Mesodermal cell (in vitro differentiated cells): ENCODE measurements around the gene LRRC36.
A peak's percentile ranks its signal among the peaks of the same experiment; 100 is the strongest.

Source experiments
- H3K27ac ChIP-seq: 2 replicates; pipeline ENCODE4 v1.7.0; 2013; ENCODE audit warnings: mild to moderate bottlenecking, low read depth, low read length, moderate library complexity; ENCODE audit not compliant: severe bottlenecking
- H3K36me3 ChIP-seq: 2 replicates; pipeline ENCODE4 v1.7.1; 2013; ENCODE audit warnings: mild to moderate bottlenecking, low read length, moderate library complexity; ENCODE audit not compliant: control insufficient read depth, insufficient read depth
- H3K4me1 ChIP-seq: one replicate; pipeline ENCODE4 v1.7.1; 2013; ENCODE audit warnings: mild to moderate bottlenecking, low read length; ENCODE audit not compliant: insufficient read depth, control insufficient read depth, poor library complexity, severe bottlenecking
- H3K4me3 ChIP-seq: 2 replicates; pipeline ENCODE4 v1.7.0; 2013; ENCODE audit warnings: low read length, control low read depth, mild to moderate bottlenecking; ENCODE audit not compliant: insufficient read depth, poor library complexity, severe bottlenecking; ENCODE audit errors: extremely low read depth
- H3K9me3 ChIP-seq: 2 replicates; pipeline ENCODE4 v1.7.1; 2013; ENCODE audit warnings: mild to moderate bottlenecking, low read length, moderate library complexity; ENCODE audit not compliant: control insufficient read depth
- WGBS, 2 experiments: methylation state at CpG; one replicate each; pipeline ENCODE4 v1.1.5; 2013; ENCODE audit warnings: missing lambda C conversion rate in 2 of 2; ENCODE audit not compliant: insufficient coverage in 2 of 2; 5-methylcytosine and 5-hydroxymethylcytosine counted together

LRRC36 gene

GRCh38 chr16:67298277-67298676, 28.3 kb upstream of the LRRC36 start:
- no peaks in the 10 kb centered on the region for H3K4me1 ChIP-seq
- H3K4me3 ChIP-seq, result no peak overlapping the region
- no peaks in the 10 kb centered on the region for H3K9me3 ChIP-seq
- 92 to 98% methylated on average over 6 to 9 of the region's 9 CpGs for WGBS, 2 experiments
- H3K27ac ChIP-seq, result no peak overlapping the region
- H3K36me3 ChIP-seq, result no peaks in the 10 kb centered on the region

DNA sequence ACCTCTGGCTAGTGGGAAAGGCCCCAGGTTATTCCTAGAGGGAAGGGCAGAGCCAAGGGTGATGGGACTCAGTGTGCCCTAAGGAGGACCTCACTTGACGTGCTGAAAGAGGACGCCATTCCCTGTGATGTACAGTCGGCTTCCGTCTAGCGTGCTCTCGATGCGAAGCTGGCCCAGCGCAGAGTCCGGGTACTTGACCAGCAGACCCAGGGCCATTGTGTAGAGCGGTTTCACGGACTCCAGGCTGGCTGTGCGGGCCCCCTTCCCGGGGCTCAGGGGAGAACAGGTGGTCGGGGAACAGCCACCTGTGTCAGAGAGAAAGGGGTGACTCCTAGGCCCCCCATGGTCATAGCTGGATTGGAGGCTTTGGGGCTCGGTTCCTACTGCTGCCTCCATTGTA, 27.3 kb upstream of the LRRC36 start:
- WGBS, 2 experiments, result 92 to 95% methylated on average over 14 of the region's 15 CpGs
- Histone ChIP-seq H3K36me3 (no peaks in the 10 kb centered on the region), H3K9me3 (no peaks in the 10 kb centered on the region), H3K4me3 (no peak overlapping the region), H3K4me1 (no peaks in the 10 kb centered on the region), H3K27ac (no peak overlapping the region)

DNA sequence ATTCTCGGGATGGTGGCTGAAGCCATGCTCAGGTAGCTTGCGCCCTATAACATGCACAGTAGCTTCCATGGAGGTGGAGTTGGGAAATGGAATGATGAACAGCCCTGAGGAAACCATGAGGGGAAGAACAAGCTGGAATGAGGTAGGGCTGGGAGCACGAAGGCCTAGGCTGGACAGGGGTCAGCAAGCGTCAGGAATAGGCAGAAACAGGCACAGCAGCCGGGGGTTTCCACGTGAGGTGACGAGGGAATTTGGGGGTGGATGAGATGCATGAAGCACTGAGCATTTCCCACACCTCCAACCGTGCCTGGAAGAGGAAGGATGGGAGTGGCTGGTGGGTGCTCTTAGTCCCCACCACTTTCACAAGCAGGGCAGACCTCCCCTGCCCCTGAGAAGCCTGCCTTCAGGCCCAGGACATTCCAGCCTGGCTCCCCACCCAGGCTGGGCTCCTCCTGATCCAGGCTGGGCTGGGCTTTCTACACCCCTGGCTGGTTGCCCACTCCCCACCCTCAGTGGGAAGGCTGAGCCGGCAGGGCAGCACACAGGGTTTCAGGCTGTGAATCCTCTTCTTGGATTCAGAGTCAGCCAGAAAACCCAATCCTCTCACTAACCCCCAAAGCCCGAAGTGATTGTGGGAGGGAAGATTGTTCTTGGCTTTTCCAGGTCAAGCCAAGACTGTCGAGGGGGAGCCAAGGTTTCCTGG, 25.4 kb upstream of the LRRC36 start:
- 94 to 95% methylated on average over 7 to 8 of the region's 11 CpGs for WGBS, 2 experiments
- Histone ChIP-seq H3K9me3 (no peaks in the 10 kb centered on the region), H3K4me3 (no peak overlapping the region), H3K27ac (no peak overlapping the region), H3K36me3 (no peaks in the 10 kb centered on the region), H3K4me1 (no peaks in the 10 kb centered on the region)

- Histone ChIP-seq H3K4me3 (no peak overlapping the region), H3K27ac (no peak overlapping the region), H3K4me1 (no peaks in the 10 kb centered on the region), H3K9me3 (no peaks in the 10 kb centered on the region), H3K36me3 (no peaks in the 10 kb centered on the region)
- 89 to 95% methylated on average over 4 to 5 of the region's 7 CpGs for WGBS, 2 experiments
Measured at GRCh38 chr16:67302076-67302475, 24.5 kb upstream of the LRRC36 start.

- H3K36me3 ChIP-seq, result no peaks in the 10 kb centered on the region
- WGBS, 2 experiments, result 83 to 93% methylated on average over 5 of the region's 8 CpGs
- no peak overlapping the region for H3K4me3 ChIP-seq
- no peaks in the 10 kb centered on the region for H3K4me1 ChIP-seq
- H3K9me3 ChIP-seq, result no peaks in the 10 kb centered on the region
- H3K27ac ChIP-seq, result no peak overlapping the region
Measured at GRCh38 chr16:67302970-67303369, 23.6 kb upstream of the LRRC36 start.

DNA sequence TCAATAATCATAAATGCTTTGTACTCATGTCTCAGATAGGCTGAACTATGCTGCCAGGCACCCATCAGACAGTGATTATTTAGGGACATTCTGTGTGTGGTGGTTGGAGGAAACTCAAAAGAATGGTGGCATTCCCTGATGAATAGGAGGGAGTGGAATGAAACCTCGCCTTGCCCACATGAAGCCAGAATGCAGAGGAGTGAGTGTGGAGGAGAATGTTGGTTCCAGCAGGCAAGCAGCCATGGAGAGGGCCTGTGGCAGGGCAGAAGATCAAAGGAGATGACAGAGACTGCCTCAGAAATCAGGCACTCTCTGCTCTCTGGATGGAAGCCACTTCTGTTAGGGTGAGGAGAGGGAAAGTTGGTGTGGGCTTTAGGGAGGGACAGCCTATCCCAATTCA, 22.6 kb upstream of the LRRC36 start:
- no peak overlapping the region for H3K27ac ChIP-seq
- 85 to 92% methylated on average over 1 of the region's 1 CpG for WGBS, 2 experiments
- H3K4me1 ChIP-seq, result no peaks in the 10 kb centered on the region
- no peaks in the 10 kb centered on the region for H3K9me3 ChIP-seq
- H3K4me3 ChIP-seq, result no peak overlapping the region
- no peaks in the 10 kb centered on the region for H3K36me3 ChIP-seq

GRCh38 chr16:67305216-67306071, 21.2 kb upstream of the LRRC36 start:
- Histone ChIP-seq H3K36me3 (no peaks in the 10 kb centered on the region), H3K4me3 (no peak overlapping the region), H3K27ac (no peak overlapping the region), H3K4me1 (no peaks in the 10 kb centered on the region), H3K9me3 (no peaks in the 10 kb centered on the region)
- WGBS, 2 experiments, result 89 to 92% methylated on average over 8 to 11 of the region's 13 CpGs

- WGBS, 2 experiments, result 97 to 100% methylated on average over 3 of the region's 3 CpGs
- peaks cover 12% of the 10 kb centered on the region for H3K4me1 ChIP-seq
- no peaks in the 10 kb centered on the region for H3K9me3 ChIP-seq
- H3K27ac ChIP-seq, result no peak overlapping the region
- no peak overlapping the region for H3K4me3 ChIP-seq
- no peaks in the 10 kb centered on the region for H3K36me3 ChIP-seq
Measured at GRCh38 chr16:67310561-67310960, 16.1 kb upstream of the LRRC36 start.

DNA sequence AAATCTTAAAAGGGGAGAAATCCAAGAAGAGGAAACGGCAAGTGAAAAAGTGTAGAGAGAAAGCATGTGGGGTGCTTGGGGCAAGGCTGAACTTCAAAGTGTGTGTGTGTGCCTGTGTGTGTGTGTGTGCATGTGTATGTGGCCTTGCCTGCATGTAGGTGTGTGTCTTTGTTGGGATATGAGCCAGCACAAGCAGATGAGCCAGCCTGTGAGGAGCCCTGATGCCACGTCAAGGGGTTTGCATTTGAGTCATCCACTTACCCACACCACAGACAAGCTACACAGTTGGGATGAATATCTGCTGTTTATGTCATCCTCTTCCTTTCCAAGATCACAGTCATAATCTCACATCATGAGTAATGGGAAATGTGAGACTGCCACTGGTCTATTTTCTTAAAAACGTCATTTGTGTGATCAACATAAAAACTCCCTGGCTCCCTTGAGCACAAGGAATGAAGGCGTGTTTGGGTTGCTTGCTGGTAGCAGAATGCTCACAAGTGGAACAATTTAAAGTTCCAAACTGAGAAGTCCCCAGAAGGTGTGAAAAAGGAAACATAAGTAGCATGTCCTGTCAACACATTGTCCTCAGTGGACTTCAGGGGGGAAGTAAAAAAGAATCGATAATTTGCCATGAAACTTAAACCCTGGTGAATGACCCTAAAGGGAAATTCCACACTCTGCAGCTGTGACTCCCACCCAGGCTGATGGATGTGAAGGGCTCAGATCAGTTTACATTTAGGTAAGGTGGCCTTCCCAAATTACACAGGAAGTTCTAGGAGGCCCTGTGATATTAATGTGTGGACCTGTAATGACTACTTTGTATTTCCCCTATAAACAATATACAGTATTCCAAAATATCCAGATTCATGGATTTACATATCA, 14.8 kb upstream of the LRRC36 start:
- Histone ChIP-seq H3K9me3 (no peaks in the 10 kb centered on the region), H3K4me3 (no peak overlapping the region), H3K36me3 (no peaks in the 10 kb centered on the region), H3K4me1 (peaks cover 12% of the 10 kb centered on the region), H3K27ac (peak overlapping the region; percentile 74)
- WGBS, 2 experiments, result 77 to 100% methylated on average over 4 of the region's 5 CpGs

DNA sequence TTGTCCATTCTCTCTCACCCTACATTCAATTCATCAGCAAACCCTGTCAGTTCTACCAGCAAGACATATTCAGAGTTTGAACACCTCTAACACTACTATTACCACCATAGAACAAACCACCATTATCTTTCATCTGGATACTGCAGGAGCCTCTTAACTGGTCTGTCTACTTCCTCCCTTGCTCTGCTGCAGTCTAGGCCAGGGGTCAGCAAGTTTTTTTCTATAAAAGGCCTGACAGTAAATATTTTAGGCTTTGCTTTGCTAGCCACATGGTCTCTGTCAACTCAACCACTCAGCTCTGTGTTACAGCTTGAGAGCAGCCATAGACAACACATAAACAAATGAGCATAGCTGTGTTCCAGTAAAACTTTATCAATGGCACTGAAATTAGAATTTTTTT, 13.9 kb upstream of the LRRC36 start:
- no peaks in the 10 kb centered on the region for H3K9me3 ChIP-seq
- peaks cover 12% of the 10 kb centered on the region for H3K4me1 ChIP-seq
- no peaks in the 10 kb centered on the region for H3K36me3 ChIP-seq
- peak overlapping the region; percentile 72 for H3K27ac ChIP-seq
- H3K4me3 ChIP-seq, result no peak overlapping the region
